Vagina (tissue), 2 donors: ENCODE results near the gene MAST4. TPM values are rescaled to one million over a fixed set of nuclear protein-coding genes. Genes with fewer than 3 reads are reported as not detected.

Experiments used
- DNase-seq, 2 donors: peaks; one replicate each; pipeline ENCODE4 v3.0.0-alpha.2; 2017; ENCODE audit errors: extremely low spot score in 2 of 2
- H3K27ac ChIP-seq: fragments of 200-600 bp; sonication (generic); one replicate; pipeline ENCODE4 v1.5.1; 2019
- H3K27me3 ChIP-seq: fragments of 200-600 bp; sonication (generic); one replicate; pipeline ENCODE4 v1.5.1; 2019
- H3K36me3 ChIP-seq, 2 donors: fragments of 200-600 bp; sonication (generic); one replicate each; pipeline ENCODE4 v1.5.1; 2017 to 2019
- H3K4me1 ChIP-seq: fragments of 200-600 bp; sonication (generic); one replicate; pipeline ENCODE4 v1.5.1; 2019
- H3K4me3 ChIP-seq, 2 donors: fragments of 200-600 bp; sonication (generic); 1 replicate in 1 of 2; 2 replicates in 1 of 2; pipeline ENCODE4 v1.5.1; 2016 to 2019
- H3K9me3 ChIP-seq: fragments of 200-600 bp; sonication (generic); one replicate; pipeline ENCODE4 v1.5.1; 2019
- POLR2A ChIP-seq, 2 donors: fragments of 450-650 bp; IDR thresholded peaks; one replicate each; pipeline ENCODE4 v1.6.1; 2017; ENCODE audit warnings: antibody characterized with exemption in 2 of 2, mild to moderate bottlenecking in 2 of 2, moderate library complexity in 2 of 2
- POLR2AphosphoS5 ChIP-seq, 2 donors: sonication (generic); formaldehyde crosslinking; IDR thresholded peaks; one replicate each; pipeline ENCODE4 v1.9.0; 2017; ENCODE audit warnings: antibody characterized with exemption in 2 of 2, mild to moderate bottlenecking in 2 of 2, low read depth in 1 of 2; ENCODE audit not compliant: insufficient read depth in 1 of 2
- intact Hi-C: fragments of 100-400 bp; cut with DNase I; formaldehyde crosslinking; loops from one replicate; pipeline ENCODE4 v1.15.1; 2023
- total RNA-seq: library from RNA; depleted of rRNA; stranded (reverse); fragments of >200 nt; gene quantifications from one replicate; pipeline ENCODE4 v1.2.3, GENCODE V29; 2016
- TF ChIP-seq, protein P1 (sequence below), 3 experiments: fragments of 450-650 bp in 2 of 3; fragments of 200-600 bp in 1 of 3; sonication (generic) in 1 of 3; IDR thresholded peaks; one replicate each; pipeline ENCODE4 v1.5.1; 2017 to 2019; ENCODE audit warnings: antibody characterized with exemption in 3 of 3, mild to moderate bottlenecking in 2 of 3, moderate library complexity in 2 of 3

Gene MAST4
- total RNA-seq, 1 donor from 2014 or later, result 85.9 TPM

DNA sequence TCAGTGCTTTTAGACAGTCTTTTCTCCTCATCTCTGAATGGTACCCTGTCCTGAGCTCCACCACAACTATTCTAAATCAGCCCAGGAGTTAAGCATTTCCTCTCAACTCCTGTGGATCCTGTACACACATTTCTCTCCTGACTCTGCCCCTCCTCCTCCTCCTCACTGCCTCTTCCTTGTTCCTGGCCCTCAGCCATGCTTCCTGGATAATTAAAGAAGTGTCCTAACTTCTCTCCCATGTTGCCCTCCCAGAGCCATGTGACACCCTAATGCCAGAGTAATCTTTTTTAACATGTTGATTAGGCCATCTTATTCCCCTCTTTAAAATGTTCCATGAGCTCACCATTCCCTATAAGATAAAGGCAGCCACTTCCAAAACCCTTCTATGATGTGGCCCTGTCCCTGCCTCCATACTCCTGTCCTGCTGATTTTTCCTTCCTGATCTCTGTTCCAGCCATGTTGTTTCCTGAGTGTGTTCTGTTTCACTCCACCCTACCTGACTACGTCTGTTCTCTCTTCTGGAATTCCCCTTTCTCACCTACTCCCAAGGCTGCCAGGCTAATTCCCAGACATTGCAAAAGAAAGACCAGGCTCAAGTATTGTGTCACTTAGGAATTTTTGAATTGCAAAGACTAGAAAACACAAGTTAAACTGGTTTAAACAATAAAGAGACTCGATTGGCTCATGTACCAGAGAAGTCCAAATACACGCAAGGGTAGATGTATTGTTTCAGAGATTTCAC, 295.2 kb downstream of the MAST4 start:
- TF ChIP-seq POLR2AphosphoS5 (IDR thresholded peaks at IDR 0.05; ENCODE audit: insufficient read depth in 1 of 2, low read depth in 1 of 2), result peak in 1 of 2 donors; percentile 55
- TF ChIP-seq, protein P1, sequence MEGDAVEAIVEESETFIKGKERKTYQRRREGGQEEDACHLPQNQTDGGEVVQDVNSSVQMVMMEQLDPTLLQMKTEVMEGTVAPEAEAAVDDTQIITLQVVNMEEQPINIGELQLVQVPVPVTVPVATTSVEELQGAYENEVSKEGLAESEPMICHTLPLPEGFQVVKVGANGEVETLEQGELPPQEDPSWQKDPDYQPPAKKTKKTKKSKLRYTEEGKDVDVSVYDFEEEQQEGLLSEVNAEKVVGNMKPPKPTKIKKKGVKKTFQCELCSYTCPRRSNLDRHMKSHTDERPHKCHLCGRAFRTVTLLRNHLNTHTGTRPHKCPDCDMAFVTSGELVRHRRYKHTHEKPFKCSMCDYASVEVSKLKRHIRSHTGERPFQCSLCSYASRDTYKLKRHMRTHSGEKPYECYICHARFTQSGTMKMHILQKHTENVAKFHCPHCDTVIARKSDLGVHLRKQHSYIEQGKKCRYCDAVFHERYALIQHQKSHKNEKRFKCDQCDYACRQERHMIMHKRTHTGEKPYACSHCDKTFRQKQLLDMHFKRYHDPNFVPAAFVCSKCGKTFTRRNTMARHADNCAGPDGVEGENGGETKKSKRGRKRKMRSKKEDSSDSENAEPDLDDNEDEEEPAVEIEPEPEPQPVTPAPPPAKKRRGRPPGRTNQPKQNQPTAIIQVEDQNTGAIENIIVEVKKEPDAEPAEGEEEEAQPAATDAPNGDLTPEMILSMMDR (IDR thresholded peaks at IDR 0.05), result no peak

DNA sequence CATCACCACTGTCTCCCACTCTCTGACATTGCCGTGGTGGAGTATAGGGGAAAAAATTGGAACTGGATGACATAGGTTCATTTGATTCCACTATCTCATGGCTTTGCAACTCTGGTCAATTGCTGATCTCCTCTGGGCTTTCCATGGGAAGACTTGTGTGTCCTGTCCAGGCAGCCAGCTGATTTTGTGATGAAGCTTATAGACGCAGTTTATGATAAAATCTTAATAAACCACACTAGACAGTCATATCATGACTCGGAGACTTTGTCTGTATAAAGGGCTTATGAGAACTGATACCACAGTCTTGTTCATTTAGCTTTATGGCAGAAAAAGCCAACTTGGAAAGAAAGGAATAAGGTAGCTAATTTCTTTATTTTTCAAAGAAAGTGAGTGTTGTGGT, 296.5 kb downstream of the MAST4 start:
- no peaks in the 10 kb centered on the region for H3K36me3 ChIP-seq
- H3K4me1 ChIP-seq, result peaks cover 8% of the 10 kb centered on the region
- H3K9me3 ChIP-seq, result no peaks in the 10 kb centered on the region
- no peak for TF ChIP-seq POLR2A (IDR thresholded peaks at IDR 0.05)
- TF ChIP-seq, protein P1 (IDR thresholded peaks at IDR 0.05), result no peak
- TF ChIP-seq POLR2AphosphoS5 (IDR thresholded peaks at IDR 0.05; ENCODE audit: insufficient read depth in 1 of 2, low read depth in 1 of 2), result no peak
- no peak for DNase-seq
- no peaks in the 10 kb centered on the region for H3K27me3 ChIP-seq
- no peak overlapping the region for H3K4me3 ChIP-seq
- intact Hi-C loops, result no loop called here
- H3K27ac ChIP-seq, result no peak overlapping the region

More for the DNA sequence above, 295.2 kb downstream of the MAST4 start:
- Histone ChIP-seq H3K36me3 (no peaks in the 10 kb centered on the region), H3K4me3 (no peak overlapping the region), H3K9me3 (no peaks in the 10 kb centered on the region), H3K27me3 (no peaks in the 10 kb centered on the region), H3K27ac (no peak overlapping the region), H3K4me1 (peaks cover 8% of the 10 kb centered on the region)
- no peak for DNase-seq
- intact Hi-C loops, result no loop called here

DNA sequence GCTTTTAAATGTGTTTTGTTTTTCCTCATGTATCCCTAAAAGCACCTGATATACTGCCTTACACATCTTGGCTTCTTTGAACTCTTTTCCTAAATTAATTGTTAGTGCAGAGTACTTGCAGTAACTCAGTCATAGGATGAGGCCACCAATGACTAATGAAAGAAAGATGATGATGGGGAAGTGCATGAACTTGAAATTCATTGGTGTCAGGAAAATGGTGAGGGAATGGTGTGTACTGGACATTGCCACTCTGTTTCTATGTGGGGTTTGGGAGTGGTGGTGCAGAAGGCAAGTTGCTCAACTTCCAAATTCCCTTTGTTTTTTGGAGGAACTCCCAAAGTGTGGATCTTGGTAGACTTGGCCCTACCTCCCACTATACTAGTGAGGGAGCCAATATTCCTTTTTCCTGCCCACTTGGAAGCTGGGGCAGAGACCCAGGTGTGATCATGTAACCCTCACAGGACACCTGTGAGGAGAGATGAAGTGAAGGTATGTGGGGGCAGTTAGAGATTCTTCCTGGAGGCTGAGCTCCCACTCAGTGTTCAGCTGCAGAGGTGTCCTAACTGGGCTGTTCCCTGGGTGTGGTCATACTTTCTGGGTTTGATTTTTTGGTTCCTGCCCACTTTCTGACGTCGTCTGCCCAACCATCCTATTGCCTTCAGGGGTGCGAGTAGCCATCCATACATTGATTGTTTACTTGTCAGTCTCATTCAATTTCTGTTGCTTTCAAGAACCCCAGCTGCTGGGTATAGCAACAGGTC, 298.5 kb downstream of the MAST4 start:
- intact Hi-C loops, result no loop called here
- TF ChIP-seq POLR2AphosphoS5 (IDR thresholded peaks at IDR 0.05; ENCODE audit: insufficient read depth in 1 of 2, low read depth in 1 of 2) (no peak), POLR2A (IDR thresholded peaks at IDR 0.05) (no peak)
- TF ChIP-seq, protein P1 (IDR thresholded peaks at IDR 0.05), result no peak

DNA sequence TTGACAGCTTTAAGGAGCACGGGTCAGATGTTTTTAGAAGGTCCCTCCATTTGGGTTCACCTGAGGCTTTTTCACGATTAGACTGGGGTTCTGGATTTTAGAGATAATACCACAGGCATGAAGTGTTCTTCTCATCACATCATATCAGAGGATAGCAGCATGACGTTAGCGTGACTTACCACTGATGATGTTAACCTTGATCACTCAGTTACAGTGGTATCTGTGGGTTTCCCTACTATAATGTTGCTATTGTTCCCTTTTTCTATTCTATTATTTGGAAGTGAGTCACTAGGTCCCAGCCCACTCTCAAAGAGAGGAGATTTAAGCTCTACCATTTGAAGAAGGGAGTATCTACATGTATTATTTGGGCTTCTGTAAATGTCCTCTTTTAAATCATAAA, 300.0 kb downstream of the MAST4 start:
- intact Hi-C loops, result no loop called here

More for the DNA sequence above, 298.5 kb downstream of the MAST4 start:
- H3K36me3 ChIP-seq, result no peaks in the 10 kb centered on the region
- H3K4me1 ChIP-seq, result no peaks in the 10 kb centered on the region
- no peak overlapping the region for H3K4me3 ChIP-seq
- no peak overlapping the region for H3K27ac ChIP-seq
- H3K27me3 ChIP-seq, result no peaks in the 10 kb centered on the region
- no peaks in the 10 kb centered on the region for H3K9me3 ChIP-seq
- no peak for DNase-seq

More for the DNA sequence above, 300.0 kb downstream of the MAST4 start:
- Histone ChIP-seq H3K9me3 (no peaks in the 10 kb centered on the region), H3K27me3 (no peaks in the 10 kb centered on the region), H3K36me3 (no peaks in the 10 kb centered on the region), H3K27ac (no peak overlapping the region), H3K4me1 (no peaks in the 10 kb centered on the region), H3K4me3 (no peak overlapping the region)
- no peak for TF ChIP-seq POLR2AphosphoS5 (IDR thresholded peaks at IDR 0.05; ENCODE audit: insufficient read depth in 1 of 2, low read depth in 1 of 2)
- TF ChIP-seq, protein P1 (IDR thresholded peaks at IDR 0.05), result no peak
- TF ChIP-seq POLR2A (IDR thresholded peaks at IDR 0.05), result no peak
- no peak for DNase-seq
